GM15510 (cell line): ENCODE measurements around the gene NHERF1.

Experiments used
- POLR2A ChIP-seq: IDR thresholded peaks from 3 replicates; pipeline ENCODE4 v1.6.1; 2011; ENCODE audit warnings: borderline replicate concordance; ENCODE audit not compliant: insufficient read length; ENCODE audit errors: extremely low read depth

The NHERF1 gene

GRCh38 chr17:74729368-74729767, 19.1 kb upstream of the NHERF1 start:
- no peak for TF ChIP-seq POLR2A

- no peak for TF ChIP-seq POLR2A
These were observed 18.6 kb upstream of the NHERF1 start for GRCh38 chr17:74729866-74730265.

- TF ChIP-seq POLR2A: no peak
These were observed 17.7 kb upstream of the NHERF1 start for GRCh38 chr17:74730491-74731346.

- no peak for TF ChIP-seq POLR2A
These were observed 17.2 kb upstream of the NHERF1 start for GRCh38 chr17:74731347-74731605.

GRCh38 chr17:74732042-74732867, 16.2 kb upstream of the NHERF1 start:
- TF ChIP-seq POLR2A: no peak

GRCh38 chr17:74733365-74734122, 14.9 kb upstream of the NHERF1 start:
- TF ChIP-seq POLR2A: no peak

- TF ChIP-seq POLR2A: no peak
These were observed 14.2 kb upstream of the NHERF1 start for GRCh38 chr17:74734256-74734655.

- no peak for TF ChIP-seq POLR2A
These were observed 11.7 kb upstream of the NHERF1 start, which contains the start of gene RAB37 for GRCh38 chr17:74736513-74737298. TSS of gene RAB37 (plus strand) at chr17:74737256. CDS start at chr17:74737273, 17 bp downstream.

GRCh38 chr17:74737299-74738050, 11.0 kb upstream of the NHERF1 start:
- no peak for TF ChIP-seq POLR2A

GRCh38 chr17:74738051-74738996, 10.1 kb upstream of the NHERF1 start:
- TF ChIP-seq POLR2A: peak; percentile 46

GRCh38 chr17:74739227-74739831, 9.1 kb upstream of the NHERF1 start:
- TF ChIP-seq POLR2A: no peak

- TF ChIP-seq POLR2A: no peak
These were observed 8.3 kb upstream of the NHERF1 start for GRCh38 chr17:74740173-74740572.
